Gastrocnemius medialis (tissue), 4 donors: ENCODE measurements around the gene VAMP8.

Experiments
- CTCF ChIP-seq, 5 experiments: fragments of 450-650 bp in 3 of 5; fragments of 200-600 bp in 2 of 5; sonication (generic) in 2 of 5; IDR thresholded peaks in 4 of 5; conservative IDR thresholded peaks in 1 of 5; 1 replicate in 4 of 5; 2 replicates in 1 of 5; pipeline ENCODE4 v1.5.1; 2016 to 2019; ENCODE audit warnings: antibody characterized with exemption in 5 of 5, mild to moderate bottlenecking in 3 of 5, moderate library complexity in 3 of 5
- POLR2A ChIP-seq, 2 donors: fragments of 450-650 bp; IDR thresholded peaks; one replicate each; pipeline ENCODE4 v1.6.1; 2017; ENCODE audit warnings: antibody characterized with exemption in 2 of 2, mild to moderate bottlenecking in 2 of 2, moderate library complexity in 2 of 2

DNA sequence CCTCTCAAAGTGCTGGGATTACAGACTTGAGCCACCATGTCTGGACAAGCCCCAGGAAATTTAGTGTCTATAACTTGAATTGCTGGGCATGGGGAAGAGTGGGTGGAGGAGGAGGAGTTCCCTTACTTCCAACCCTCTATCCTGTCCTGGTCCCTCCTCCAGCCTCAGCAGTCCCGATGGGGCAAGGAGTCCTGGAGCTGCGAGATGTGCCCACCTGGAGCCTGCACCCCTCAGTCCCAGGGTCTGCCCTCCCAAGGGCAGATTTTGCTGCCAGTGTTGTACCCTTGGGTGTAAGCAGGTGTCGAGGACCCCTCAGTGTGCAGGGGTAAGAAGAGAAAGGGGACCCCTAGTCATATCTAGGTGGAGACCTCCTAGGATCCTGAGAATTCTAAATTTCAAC, 2.8 kb downstream of the VAMP8 start:
- TF ChIP-seq CTCF (IDR thresholded peaks at IDR 0.05 in 4 of 5, conservative IDR thresholded peaks at IDR 0.05 in 1 of 5), result no peak
- TF ChIP-seq POLR2A (IDR thresholded peaks at IDR 0.05), result no peak
